Glutamatergic neuron (in vitro differentiated cells): ENCODE data around the gene RAB8B. TPM values are rescaled to one million over a fixed set of nuclear protein-coding genes. Genes with fewer than 3 reads are reported as not detected.

ENCODE experiments used
- DNase-seq: peaks from one replicate; pipeline ENCODE4 v3.0.0; 2022
- H3K27ac Mint-ChIP-seq: one replicate; pipeline ENCODE4 v1.8.0; 2020; ENCODE audit warnings: mild to moderate bottlenecking, mixed read lengths, inconsistent platforms; ENCODE audit not compliant: unreplicated experiment
- H3K27me3 Mint-ChIP-seq: one replicate; pipeline ENCODE4 v1.8.0; 2020; ENCODE audit warnings: mild to moderate bottlenecking, moderate library complexity, mixed read lengths, inconsistent platforms; ENCODE audit not compliant: unreplicated experiment
- H3K36me3 Mint-ChIP-seq: one replicate; pipeline ENCODE4 v1.8.0; 2020; ENCODE audit warnings: mild to moderate bottlenecking, mixed read lengths, inconsistent platforms; ENCODE audit not compliant: unreplicated experiment
- H3K4me1 Mint-ChIP-seq: one replicate; pipeline ENCODE4 v1.8.0; 2020; ENCODE audit warnings: mild to moderate bottlenecking, low read depth, mixed read lengths, inconsistent platforms; ENCODE audit not compliant: unreplicated experiment
- H3K4me3 Mint-ChIP-seq: one replicate; pipeline ENCODE4 v1.8.0; 2020; ENCODE audit warnings: mild to moderate bottlenecking, mixed read lengths, inconsistent platforms; ENCODE audit not compliant: unreplicated experiment
- H3K9me3 Mint-ChIP-seq: one replicate; pipeline ENCODE4 v1.8.0; 2020; ENCODE audit warnings: mild to moderate bottlenecking, moderate library complexity, mixed read lengths, inconsistent platforms; ENCODE audit not compliant: unreplicated experiment
- CTCF ChIP-seq: fragments of 200-600 bp; sonication (generic); IDR thresholded peaks from one replicate; pipeline ENCODE4 v1.5.0; 2021; ENCODE audit not compliant: partially characterized antibody, unreplicated experiment
- total RNA-seq: library from RNA; stranded (reverse); fragmentation: NEBNext Ultra II Directional; extraction: Animal tissue kit (Norgen Biotek cat#: 25700); gene quantifications from one replicate; pipeline ENCODE4 v1.2.1, GENCODE V29; 2021; ENCODE audit not compliant: unreplicated experiment

Gene RAB8B
- total RNA-seq, 1 donor from 2014 or later: 70.4 TPM

DNA sequence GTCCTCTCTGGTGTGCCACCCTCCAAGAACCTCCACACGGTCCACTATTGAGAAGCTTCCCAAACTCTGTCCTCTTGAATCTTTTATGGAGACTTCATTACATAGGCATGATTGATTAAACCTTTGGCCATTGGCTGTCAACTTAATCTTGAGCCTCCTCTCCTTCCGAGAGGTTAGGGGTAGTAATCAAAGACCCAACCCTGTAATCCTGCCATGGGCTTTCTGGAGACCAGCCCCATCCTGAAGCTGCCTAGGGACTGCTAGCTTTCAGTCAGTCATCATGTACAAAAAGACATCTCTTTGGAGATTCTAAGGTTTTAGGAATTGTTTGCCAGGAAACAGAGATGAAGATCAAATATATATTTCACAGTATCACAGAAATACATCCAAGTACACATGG lies 125.0 kb downstream of the RAB8B start:
- Mint-ChIP-seq H3K27ac (no peak overlapping the region), H3K27me3 (no peaks in the 10 kb centered on the region), H3K4me3 (no peak overlapping the region), H3K4me1 (no peaks in the 10 kb centered on the region), H3K9me3 (no peaks in the 10 kb centered on the region), H3K36me3 (no peaks in the 10 kb centered on the region)
- no peak for DNase-seq
- TF ChIP-seq CTCF: no peak

Other genes starting within 250 kb of the RAB8B start
- 255 TPM for gene TPM1, start 146.9 kb upstream of the RAB8B start, total RNA-seq
- 20.1 TPM for gene LACTB, start 67.7 kb upstream of the RAB8B start, total RNA-seq
- gene RPS27L, start 32.1 kb upstream of the RAB8B start, total RNA-seq: 128 TPM
- 27.8 TPM for gene APH1B, start 88.0 kb downstream of the RAB8B start, total RNA-seq
- gene CA12, start 192.2 kb downstream of the RAB8B start, total RNA-seq: not detected